GM21423 (cell line): ENCODE measurements around the gene PRLHR.

Source experiments
- ATAC-seq: cut with Tn5 transposase; IDR thresholded peaks from one replicate; pipeline ENCODE4 v1.9.1; 2021; ENCODE audit warnings: mild to moderate bottlenecking, moderate library complexity; ENCODE audit not compliant: unreplicated experiment

PRLHR gene

DNA sequence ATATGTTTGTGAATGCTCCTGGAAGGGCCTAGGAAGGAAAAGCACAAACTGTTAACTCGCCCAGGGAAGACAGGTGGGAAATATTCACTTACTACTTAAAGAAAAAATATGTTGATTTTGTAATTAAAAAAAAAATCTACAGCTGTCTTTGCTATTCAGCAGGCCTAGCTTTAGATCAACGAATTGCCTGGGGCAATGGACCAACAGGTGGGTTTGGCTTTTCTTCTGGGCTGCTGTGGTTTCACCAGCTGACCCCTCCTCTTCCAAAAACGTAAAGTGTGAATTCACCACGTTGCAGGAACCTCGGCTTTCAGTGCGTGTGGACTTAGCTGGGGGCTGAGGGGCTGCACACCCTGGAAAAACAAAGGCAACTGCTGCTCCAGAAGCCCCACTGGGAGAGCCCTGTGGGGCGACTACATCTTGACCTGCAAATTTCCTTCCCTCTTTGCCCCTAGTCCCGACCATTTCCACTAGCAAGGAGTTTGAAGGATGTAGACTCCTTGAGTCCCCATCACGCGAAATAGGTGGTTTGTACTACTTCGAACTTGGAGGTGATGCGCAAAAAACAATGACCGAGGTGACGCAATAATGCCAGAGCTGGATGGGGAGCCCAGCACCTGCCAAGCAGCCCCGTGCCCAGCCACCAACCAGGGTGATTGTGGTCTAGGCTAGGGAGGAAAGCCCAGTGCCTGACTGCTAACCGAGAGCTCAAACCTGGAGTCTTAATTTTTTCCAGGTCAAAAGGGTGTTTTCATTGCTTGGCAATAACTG is 7.4 kb downstream of the PRLHR start:
- ATAC-seq = no peak

DNA sequence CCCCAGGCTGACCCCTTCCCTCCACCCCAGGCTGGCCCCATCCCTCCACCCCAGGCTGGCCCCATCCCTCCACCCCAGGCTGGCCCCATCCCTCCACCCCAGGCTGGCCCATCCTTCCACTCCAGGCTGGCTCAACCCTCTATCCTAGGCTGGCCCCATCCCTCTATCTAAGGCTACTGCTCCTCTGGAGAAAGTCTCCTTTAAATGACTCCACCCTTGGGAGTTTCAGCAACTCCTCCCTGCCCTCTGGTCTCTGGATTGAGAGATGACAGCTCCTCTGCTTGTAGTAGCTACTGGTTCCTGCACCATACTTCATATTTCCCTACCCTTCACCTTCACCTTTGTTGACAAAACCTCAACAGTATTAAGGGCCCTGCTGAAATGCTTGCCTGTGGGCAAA is 8.5 kb downstream of the PRLHR start:
- no peak for ATAC-seq

DNA sequence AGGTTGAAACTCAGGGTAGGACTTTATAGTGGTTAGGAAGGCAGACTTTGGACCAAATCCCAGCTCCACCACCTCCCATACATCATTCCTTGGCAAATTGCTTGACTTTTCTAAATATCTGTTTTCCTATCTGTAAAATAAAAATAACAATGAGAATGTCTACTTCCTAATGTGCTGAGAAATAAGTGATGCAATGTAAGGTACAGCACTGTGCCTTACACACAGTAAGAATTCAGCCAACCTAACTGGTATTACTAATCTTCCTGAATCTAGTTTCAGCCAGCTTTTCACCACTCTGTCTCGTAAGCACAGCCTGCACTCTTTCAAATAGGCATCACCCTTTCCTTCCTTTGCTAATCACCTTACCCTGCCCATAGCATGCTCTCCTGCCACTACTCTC is 9.7 kb downstream of the PRLHR start:
- ATAC-seq = no peak

DNA sequence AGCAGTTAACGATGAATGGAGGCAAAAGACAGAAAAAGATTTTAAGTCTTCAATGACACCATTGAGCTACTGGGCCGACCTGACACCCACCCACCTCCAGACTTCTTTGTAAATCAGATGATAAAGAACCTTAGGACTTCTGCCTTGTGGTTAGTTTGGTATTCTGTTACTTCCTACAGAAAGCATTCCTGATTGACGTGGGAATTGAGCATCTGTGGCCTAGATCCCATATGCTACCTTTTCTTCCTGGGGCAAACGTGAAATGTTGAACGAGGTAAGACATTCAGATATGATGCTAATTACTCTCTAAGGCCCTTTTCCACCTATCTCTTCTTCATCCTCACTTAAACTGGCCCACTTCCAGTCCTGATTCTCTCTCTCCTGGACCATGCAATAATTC is 10.2 kb downstream of the PRLHR start:
- no peak for ATAC-seq

DNA sequence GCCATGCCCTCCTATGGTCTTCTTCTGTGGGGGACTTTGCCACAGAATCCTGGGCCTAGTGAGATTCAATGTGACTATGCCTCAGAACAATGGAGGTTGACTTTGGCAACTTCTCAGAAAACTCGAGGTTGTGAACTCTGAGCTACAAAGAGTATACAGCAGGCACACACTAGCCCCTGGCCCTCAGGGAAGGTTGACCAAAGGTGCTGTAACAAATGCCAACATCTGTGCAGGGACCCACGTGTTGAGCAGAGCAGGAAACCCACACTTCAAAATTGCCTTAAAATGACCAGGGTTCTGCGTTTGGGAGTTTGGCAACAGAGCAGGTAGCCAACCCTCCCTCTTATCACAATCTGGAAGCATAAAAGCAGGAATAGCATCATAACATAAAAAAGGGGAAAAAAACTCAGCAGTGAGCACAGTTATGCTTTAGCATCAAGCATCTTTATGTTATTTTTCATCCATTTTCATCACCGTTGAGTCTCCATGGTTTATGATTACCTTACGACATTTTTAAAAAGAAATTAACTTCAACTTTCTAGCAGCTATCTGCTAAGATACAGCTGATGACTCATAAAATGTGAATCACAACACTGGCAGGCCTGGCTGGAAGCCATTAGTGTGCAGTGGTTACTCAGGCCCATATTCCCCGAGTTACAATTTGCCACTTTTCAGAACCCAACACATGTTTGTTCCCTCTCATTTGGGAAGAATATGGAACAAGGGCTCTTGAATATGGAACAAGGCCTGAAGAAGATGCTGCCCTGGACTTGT is 11.1 kb downstream of the PRLHR start:
- no peak for ATAC-seq

DNA sequence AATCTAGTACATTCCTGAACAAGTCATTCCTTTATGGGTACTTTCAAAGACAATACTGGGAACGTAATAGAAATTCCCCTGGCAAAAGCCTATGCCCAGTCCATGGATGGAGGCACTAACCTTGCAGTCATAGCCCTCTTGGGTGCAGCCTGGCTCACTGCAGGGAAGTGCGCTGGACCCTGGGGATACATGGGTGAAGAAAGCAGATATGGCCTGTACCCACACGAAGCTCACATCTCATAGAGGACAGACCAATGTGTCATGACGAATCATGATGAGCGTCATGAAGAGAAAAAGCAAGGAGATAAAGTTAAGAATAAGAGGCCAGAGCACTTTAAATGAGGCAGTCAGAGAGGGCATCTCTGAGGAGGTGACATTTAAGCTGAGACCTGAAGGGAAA is 11.8 kb downstream of the PRLHR start:
- ATAC-seq = no peak

DNA sequence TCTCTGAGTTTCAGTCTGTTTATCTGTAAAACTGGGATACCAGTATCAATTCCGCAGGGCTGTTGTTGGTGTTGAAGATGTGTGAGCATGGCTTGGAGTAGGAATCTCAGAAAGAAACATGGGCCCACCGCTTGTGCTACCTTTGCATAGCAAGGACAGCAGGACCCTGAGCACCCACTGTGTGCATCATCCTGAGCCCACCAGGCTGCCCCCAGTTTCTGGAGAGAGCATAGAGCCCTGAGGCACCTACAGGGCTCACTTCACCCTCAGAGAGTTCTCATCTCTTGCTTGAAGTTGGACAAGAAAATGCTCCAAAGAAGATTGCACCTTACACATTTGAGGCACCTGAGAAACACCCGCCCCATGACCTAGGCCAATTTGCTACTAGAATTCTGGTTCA is 12.9 kb downstream of the PRLHR start:
- no peak for ATAC-seq

DNA sequence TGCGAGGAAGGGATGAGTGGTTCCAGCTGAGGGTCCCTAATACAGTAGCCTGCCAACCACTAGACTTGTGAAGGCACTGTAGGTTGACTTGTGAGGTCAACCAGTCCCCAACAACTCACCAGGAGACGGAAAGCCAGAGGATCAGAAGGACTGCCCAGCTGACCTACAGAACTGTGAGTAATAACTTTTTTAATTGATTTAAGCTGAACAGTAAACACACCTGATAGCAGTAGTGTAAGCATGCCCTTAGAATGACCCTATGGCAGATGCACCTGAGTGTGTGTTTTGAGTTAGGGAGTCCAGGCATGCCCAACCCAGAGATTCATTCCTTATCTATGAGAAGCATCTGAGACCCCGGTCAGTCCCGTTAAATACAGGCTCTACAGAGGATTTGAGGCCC is 14.1 kb downstream of the PRLHR start:
- ATAC-seq = no peak

DNA sequence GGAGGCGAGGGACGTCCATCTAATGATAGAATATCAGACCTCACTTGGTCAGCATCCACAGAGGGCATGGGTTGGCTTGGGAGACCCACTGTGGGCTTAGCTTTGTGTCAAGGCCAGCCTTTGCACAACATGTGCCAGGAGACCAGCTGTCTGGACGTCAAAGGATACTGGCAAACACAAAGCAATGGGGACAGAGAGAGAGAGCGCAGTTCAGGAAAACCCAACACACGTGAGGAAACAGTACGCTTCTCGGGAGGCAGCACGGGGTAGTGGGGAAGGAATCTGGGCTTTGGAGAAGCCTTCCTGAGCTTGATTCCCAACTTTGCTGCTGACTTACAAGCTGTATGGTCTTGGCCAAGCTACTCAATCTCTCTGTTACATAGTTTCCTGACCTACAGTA is 14.7 kb downstream of the PRLHR start:
- ATAC-seq = no peak

DNA sequence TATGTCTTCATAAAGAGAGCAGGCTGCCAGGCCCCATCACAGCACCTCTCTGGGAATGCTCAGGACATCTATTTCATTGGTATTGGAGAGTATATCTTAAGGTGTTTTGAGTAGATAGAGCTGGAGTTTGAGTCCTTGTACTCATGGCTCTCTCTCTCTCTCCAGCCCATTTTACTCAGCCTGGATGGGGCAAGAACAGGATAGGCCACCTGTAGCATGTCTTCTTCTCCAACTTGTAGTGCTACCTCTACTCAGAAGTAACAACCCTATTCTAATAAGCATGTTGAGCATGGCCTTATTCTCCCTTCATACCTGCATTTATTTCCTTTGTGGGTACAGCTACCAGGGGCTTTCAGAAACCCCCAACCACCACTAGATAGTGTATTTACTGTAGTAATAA is 21.9 kb downstream of the PRLHR start:
- no peak for ATAC-seq

DNA sequence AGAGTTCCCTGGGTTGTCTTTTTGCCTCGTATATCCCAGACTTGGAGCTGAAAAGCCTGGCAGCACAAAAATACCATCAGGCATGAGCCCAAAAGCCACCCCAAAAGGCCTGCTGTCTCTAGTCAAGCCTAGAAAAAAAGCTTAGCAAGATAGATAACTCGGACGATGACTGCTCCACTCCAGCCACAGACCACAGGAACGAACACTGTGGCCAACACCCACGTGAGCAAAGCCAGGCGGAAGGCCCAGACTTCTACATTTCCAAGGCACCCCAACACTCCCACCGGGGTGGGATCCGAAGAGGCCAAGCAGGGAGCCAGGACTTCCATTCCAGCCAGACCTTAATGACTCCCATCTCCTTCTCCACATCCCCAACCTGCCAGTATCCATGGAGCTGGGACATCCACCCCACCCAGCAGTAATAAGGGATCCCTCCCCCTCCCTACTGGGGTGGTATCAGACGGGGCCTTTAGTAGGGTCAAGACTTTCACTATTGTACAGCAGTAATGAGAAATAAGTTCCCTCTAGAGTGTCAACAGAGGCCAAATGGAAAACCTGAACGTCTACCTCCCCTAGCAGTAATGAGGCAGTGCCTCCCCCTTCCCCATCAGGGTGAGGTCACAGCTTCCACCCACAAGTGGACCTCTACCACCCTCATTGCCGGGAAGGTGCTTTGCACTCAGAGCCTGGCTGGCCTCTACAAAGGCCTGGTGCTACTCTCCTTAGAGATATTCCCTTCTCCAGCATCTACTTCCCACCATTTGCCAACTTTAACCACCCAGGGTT is 23.0 kb downstream of the PRLHR start:
- ATAC-seq = no peak

DNA sequence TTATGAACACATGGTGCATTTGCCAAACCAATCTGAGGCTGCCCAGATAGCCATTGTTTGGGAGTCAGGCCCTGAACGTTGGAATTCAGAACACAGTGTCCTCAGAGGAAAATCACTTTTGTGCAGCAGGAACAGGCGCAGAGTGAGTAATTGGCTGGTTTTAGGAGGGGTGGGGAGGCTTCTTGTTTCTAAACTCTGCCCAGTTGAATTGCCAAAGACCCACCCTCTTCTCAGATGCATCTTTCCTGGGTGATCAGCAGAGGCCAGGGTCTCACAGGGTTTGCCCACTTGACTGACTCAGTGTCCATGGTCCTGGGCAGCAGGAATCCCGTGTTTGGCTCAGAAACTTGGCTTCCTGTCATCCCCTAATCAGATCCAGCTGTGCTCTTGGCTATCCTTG is 24.3 kb downstream of the PRLHR start:
- no peak for ATAC-seq

DNA sequence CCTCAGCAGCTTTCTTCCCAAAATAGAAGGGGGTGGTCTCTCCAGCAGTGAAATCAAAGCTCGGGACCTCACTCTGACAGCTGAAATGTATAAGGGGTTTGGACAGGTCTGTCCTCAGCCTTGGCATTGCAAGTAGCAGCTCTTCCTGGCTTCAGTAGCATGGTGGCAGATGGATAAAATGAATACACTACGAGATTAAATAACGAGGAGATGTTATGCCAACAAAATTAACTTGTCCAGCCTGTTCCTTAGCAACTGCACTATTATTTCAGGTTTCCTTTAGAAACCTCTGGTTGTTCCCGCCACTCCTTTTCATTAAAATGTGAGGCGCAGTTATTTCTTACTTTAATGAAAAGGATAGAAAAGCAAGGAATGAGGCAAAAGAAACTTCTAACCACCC is 24.9 kb downstream of the PRLHR start:
- ATAC-seq = no peak

DNA sequence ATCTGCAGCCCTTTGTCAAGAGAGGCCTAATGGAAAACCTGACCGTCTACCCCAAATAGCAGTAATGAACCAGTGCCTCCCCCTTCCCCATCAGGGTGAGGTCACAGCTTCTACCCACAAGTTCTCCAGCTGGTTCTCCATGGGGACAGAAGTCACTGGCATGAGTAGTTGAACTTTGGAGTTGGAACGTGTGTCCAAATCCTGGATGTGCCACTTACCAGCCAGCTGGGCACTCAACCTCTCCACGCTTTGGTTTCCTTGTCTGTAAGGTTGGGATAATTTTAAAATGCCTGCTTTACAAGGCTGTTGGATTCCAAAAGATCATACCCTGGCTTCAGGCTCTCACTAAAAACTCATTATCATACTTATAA is 25.6 kb downstream of the PRLHR start:
- ATAC-seq = no peak

DNA sequence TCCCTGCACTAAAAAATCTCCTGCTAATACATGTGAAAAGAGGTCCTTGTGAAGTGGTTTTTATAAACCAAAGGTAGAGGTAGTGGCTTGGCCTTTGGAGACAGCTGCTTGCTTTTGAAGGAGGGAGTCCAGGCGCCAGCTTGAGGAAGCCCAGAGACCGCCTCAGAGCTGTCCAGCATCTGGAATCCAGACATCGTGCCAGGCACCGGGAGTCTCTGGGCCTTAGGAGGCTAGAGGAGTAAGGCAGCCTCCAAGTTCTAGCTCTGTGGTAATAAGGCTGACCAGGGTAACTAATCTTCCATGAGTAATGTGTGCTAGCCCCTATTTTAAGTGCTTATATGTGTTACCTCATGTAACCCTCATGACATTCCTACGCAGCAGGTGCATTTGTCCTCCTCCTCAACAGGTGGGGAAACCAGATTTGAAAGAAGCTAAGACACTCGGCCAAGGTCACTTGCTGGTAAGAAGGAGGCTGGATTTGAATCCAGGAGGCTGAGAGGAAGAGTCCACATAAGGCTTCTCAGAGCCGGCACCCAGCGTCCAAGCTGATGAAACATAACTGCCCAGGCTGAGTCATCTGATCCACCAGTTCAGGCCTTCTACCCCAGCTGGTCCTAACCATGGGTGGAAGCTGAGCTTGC is 26.1 kb downstream of the PRLHR start:
- no peak for ATAC-seq

DNA sequence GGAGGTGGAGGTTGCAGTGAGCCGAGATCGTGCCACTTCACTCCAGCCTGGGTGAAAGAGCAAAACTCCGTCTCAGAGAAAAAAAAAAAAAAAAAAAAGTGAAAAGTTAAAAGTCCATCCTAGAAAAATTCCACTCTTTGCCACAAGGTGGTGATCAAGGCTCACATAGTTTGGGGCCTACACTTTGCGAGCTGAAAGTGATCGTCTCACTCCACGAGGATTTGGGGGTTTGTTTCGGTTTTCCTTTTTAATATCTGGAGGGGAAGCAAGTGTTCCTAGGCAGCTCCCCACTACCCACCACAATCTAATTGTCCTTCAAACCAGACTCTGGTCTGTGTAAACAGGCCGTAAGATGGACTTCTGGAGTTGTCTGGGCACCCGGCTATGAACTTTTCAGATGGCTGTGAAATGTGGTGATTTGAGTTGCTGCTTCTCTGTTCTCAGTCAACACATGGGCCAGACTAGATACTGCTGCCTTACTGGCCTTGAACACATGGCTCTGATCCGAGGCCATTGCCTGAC is 27.1 kb downstream of the PRLHR start:
- no peak for ATAC-seq

DNA sequence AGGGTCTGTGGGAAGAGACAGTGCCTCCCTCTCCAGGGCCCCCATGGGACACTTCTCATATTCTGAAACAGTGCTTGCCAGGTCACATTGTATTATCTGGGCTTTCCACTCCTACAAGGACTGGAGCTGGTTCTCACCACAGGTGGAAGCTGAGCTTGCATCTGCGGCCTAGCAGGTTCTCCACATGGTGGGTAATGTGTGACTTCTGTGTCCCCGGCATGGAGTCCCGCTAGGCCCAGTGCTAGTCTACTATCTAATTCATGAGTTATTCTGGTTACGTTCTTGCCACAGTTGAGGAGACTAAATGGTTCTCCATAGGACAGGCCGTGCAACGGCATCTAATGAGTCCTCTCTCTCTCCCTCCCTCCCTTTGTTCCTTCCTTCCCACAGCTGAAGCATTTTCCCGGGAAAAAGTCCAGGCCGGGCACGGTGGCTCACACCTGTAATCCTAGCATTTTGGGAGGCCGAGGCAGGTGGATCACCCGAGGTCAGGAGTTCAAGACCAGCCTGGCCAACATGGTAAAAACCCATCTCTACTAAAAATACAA is 27.7 kb downstream of the PRLHR start:
- no peak for ATAC-seq

DNA sequence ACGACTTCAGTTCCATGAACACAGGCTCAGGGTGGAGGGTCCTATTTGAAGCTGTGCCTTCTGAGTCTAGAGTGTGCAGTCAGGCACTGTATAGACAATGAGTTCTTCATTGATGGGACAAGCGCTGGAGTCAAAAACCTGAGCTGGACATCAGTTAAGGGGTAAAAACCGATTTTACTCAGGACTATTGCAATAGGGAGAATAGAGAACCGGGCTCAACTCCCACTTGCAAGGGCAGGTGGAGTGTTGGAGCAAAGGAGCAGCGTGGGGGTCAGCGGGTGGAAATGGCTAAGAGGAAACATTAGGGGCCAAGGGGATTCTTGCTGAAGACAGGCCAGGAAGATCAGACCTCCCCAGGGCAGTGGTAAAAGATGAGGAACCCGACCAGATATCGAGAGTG is 28.5 kb downstream of the PRLHR start:
- no peak for ATAC-seq

DNA sequence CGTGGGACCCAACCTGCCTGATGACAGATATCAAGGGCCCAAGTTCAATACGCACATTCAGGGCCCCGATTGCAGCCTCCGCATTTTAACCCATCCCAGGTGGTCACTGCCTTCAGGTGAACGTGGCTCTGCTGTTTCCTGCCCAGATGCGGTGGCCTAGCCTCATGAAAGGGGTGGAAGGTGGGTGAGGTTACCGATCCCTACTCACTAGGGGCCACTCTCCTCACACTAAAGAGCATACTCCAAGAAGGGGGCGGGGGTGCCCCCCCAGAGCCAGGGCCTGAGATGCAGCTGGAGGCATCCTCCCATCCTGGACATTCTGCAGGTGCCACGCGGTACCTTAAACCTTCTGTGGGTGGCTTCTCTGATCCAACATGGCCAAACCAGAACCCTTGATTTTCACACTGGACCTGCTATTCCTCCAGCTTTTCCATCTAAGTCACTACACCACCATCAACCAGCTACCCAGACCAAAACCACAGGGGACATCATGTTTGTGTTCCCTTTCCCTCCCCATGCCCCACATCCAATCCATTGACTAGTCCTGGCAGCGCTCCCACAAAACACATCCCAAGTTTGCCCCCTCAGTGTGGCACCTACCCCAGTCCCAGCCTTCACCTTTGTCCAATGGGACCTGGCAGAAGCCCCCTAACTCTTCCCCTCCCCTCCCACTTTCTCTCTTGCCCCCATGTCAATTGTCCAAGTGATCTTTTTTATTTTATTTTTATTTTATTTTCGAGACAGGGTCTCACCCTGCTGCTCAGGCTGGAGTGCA is 30.0 kb downstream of the PRLHR start:
- ATAC-seq = no peak

DNA sequence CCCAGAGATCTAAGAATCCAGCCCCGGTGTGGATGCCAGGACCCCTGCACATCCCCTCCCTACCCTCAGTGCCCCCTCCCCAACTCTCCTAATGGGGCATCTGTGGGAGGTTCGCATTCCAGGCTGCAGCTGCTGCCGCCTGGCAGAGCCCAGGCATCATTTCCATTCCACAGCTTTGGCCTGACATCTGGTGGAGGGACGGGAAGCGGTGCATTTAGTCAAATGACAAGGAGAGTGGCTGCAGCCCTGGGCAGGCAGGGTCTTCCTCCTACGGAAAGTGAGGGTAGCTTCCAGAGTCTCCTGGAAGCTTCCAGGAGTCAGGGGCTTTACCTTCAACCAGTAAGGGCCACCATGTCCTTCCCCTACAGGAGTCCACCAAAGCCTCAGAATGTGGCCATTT is 30.8 kb downstream of the PRLHR start:
- ATAC-seq = no peak
